Loucy (cell line): ENCODE results near the gene CD46.
A peak's percentile ranks its signal among the peaks of the same experiment; 100 is the strongest.

ENCODE experiments used
- H2AFZ ChIP-seq: fragments of 200-600 bp; sonication (generic); 2 replicates; pipeline ENCODE4 v1.6.0; 2016; ENCODE audit warnings: antibody characterized with exemption, mild to moderate bottlenecking, low read length, moderate library complexity
- H3F3A ChIP-seq: fragments of 200-600 bp; 2 replicates; pipeline ENCODE4 v1.6.0; 2016; ENCODE audit warnings: antibody characterized with exemption, low read depth, mild to moderate bottlenecking
- H3K27me3 ChIP-seq: fragments of 200-600 bp; sonication (generic); 2 replicates; pipeline ENCODE4 v1.6.1; 2014; ENCODE audit warnings: low read length, mild to moderate bottlenecking; ENCODE audit not compliant: insufficient read depth, poor library complexity, severe bottlenecking
- H3K36me3 ChIP-seq: fragments of 200-600 bp; sonication (generic); 2 replicates; pipeline ENCODE4 v1.6.1; 2016; ENCODE audit warnings: low read length; ENCODE audit not compliant: insufficient read depth
- H3K4me1 ChIP-seq: fragments of 200-600 bp; sonication (generic); 2 replicates; pipeline ENCODE4 v1.5.1; 2014; ENCODE audit warnings: low read length, mild to moderate bottlenecking; ENCODE audit not compliant: insufficient read depth, poor library complexity, severe bottlenecking
- H3K4me2 ChIP-seq: fragments of 200-600 bp; sonication (generic); 2 replicates; pipeline ENCODE4 v1.6.0; 2014; ENCODE audit warnings: antibody characterized with exemption, low read length, low read depth, mild to moderate bottlenecking; ENCODE audit not compliant: poor library complexity, severe bottlenecking
- H3K4me3 ChIP-seq: fragments of 200-600 bp; sonication (generic); 2 replicates; pipeline ENCODE4 v1.5.1; 2014; ENCODE audit warnings: low read length, mild to moderate bottlenecking, mixed read lengths; ENCODE audit not compliant: poor library complexity, severe bottlenecking
- H3K79me2 ChIP-seq: fragments of 200-600 bp; sonication (generic); 2 replicates; pipeline ENCODE4 v1.6.1; 2014; ENCODE audit warnings: low read length; ENCODE audit not compliant: insufficient read depth
- H3K9ac ChIP-seq: fragments of 200-600 bp; sonication (generic); 2 replicates; pipeline ENCODE4 v1.6.0; 2014; ENCODE audit warnings: mild to moderate bottlenecking, low read depth, low read length, moderate library complexity; ENCODE audit not compliant: poor library complexity, severe bottlenecking
- H3K9me2 ChIP-seq: fragments of 200-600 bp; sonication (generic); replicated peaks from 2 replicates; pipeline ENCODE4 v1.6.1; 2016; ENCODE audit warnings: low read depth, low read length, mixed read lengths
- H3K9me3 ChIP-seq: fragments of 200-600 bp; sonication (generic); 2 replicates; pipeline ENCODE4 v1.6.1; 2014; ENCODE audit warnings: mild to moderate bottlenecking, antibody characterized with exemption, low read length, low read depth; ENCODE audit not compliant: insufficient read depth
- H4K20me1 ChIP-seq: fragments of 200-600 bp; sonication (generic); 2 replicates; pipeline ENCODE4 v1.6.0; 2014; ENCODE audit warnings: antibody characterized with exemption, low read length, mild to moderate bottlenecking; ENCODE audit not compliant: insufficient read depth, poor library complexity, severe bottlenecking
- CTCF ChIP-seq: fragments of 200-600 bp; sonication (generic); conservative IDR thresholded peaks from 2 replicates; pipeline ENCODE4 v1.5.1; 2014; ENCODE audit warnings: mild to moderate bottlenecking, antibody characterized with exemption, low read length
- EZH2phosphoT487 ChIP-seq: fragments of 200-600 bp; IDR thresholded peaks from 2 replicates; pipeline ENCODE4 v1.6.1; 2018; ENCODE audit warnings: antibody characterized with exemption, mild to moderate bottlenecking, moderate library complexity, borderline replicate concordance

Gene CD46

GRCh38 chr1:207810606-207811295 is 58.9 kb downstream of the CD46 start:
- H3K4me3 ChIP-seq = no peak overlapping the region
- peaks cover 77% of the 10 kb centered on the region for H3K79me2 ChIP-seq
- no peaks in the 10 kb centered on the region for H3K9me2 ChIP-seq
- no peaks in the 10 kb centered on the region for H3K9me3 ChIP-seq
- H3F3A ChIP-seq = no peaks in the 10 kb centered on the region
- peaks cover 95% of the 10 kb centered on the region for H3K36me3 ChIP-seq
- no peak overlapping the region for H2AFZ ChIP-seq
- H3K9ac ChIP-seq = no peak overlapping the region
- H3K27me3 ChIP-seq = no peaks in the 10 kb centered on the region
- peaks cover 5% of the 10 kb centered on the region for H3K4me1 ChIP-seq
- peaks cover 95% of the 10 kb centered on the region for H4K20me1 ChIP-seq
- TF ChIP-seq EZH2phosphoT487 (no peak), CTCF (no peak)
- no peak overlapping the region for H3K4me2 ChIP-seq

GRCh38 chr1:207811319-207811718 is 59.5 kb downstream of the CD46 start:
- Histone ChIP-seq H3K4me1 (peaks cover 9% of the 10 kb centered on the region), H3K27me3 (no peaks in the 10 kb centered on the region), H4K20me1 (peaks cover 97% of the 10 kb centered on the region), H3K36me3 (peaks cover 95% of the 10 kb centered on the region), H3K79me2 (peaks cover 83% of the 10 kb centered on the region), H3K4me2 (no peak overlapping the region), H3K9ac (no peak overlapping the region), H3F3A (no peaks in the 10 kb centered on the region), H2AFZ (no peak overlapping the region), H3K9me2 (no peaks in the 10 kb centered on the region), H3K9me3 (no peaks in the 10 kb centered on the region), H3K4me3 (no peak overlapping the region)
- TF ChIP-seq CTCF = no peak
- TF ChIP-seq EZH2phosphoT487 = no peak

GRCh38 chr1:207811920-207812720 is 60.3 kb downstream of the CD46 start:
- Histone ChIP-seq H2AFZ (no peak overlapping the region), H3K4me2 (no peak overlapping the region), H4K20me1 (peaks cover 96% of the 10 kb centered on the region), H3K9ac (no peak overlapping the region), H3F3A (no peaks in the 10 kb centered on the region), H3K4me1 (peaks cover 12% of the 10 kb centered on the region), H3K9me3 (no peaks in the 10 kb centered on the region), H3K36me3 (peaks cover 95% of the 10 kb centered on the region), H3K9me2 (no peaks in the 10 kb centered on the region), H3K79me2 (peaks cover 91% of the 10 kb centered on the region), H3K27me3 (no peaks in the 10 kb centered on the region), H3K4me3 (no peak overlapping the region)
- TF ChIP-seq CTCF (peak; percentile 56), EZH2phosphoT487 (no peak)
